Fibroblast of lung (primary cell): ENCODE measurements around the gene ABLIM3. TPM values are rescaled to one million over a fixed set of nuclear protein-coding genes. Genes with fewer than 3 reads are reported as not detected.

Source experiments
- DNase-seq, 2 donors: peaks; one replicate each; pipeline versions ENCODE4 v3.0.0 to v3.0.0-alpha.2; 2010; ENCODE audit warnings: low read depth in 2 of 2
- H2AFZ ChIP-seq: 2 replicates; pipeline ENCODE4 v1.5.1; 2012; ENCODE audit warnings: low read length, control low read depth, inconsistent platforms
- H3K27ac ChIP-seq: 2 replicates; pipeline ENCODE4 v1.5.1; 2011; ENCODE audit warnings: low read length, control low read depth; ENCODE audit not compliant: insufficient read depth
- H3K27me3 ChIP-seq: 2 replicates; pipeline ENCODE4 v1.5.1; 2011; ENCODE audit warnings: mild to moderate bottlenecking, low read length; ENCODE audit not compliant: control insufficient read depth, insufficient read depth
- H3K36me3 ChIP-seq: 2 replicates; pipeline ENCODE4 v1.5.1; 2011; ENCODE audit warnings: low read length; ENCODE audit not compliant: control insufficient read depth, insufficient read depth
- H3K4me1 ChIP-seq: 2 replicates; pipeline ENCODE4 v1.5.1; 2011; ENCODE audit warnings: low read length; ENCODE audit not compliant: control insufficient read depth, insufficient read depth; ENCODE audit errors: extremely low read depth
- H3K4me2 ChIP-seq: 2 replicates; pipeline ENCODE4 v1.5.1; 2011; ENCODE audit warnings: low read length, control low read depth; ENCODE audit not compliant: insufficient read depth; ENCODE audit errors: extremely low read depth
- H3K4me3 ChIP-seq, 4 experiments: fragments of 200-600 bp in 1 of 4; sonication (generic) in 1 of 4; replicated peaks in 1 of 4; 2 replicates each; pipeline ENCODE4 v1.5.1; 2011 to 2016; ENCODE audit warnings: low read length in 4 of 4, low read depth in 3 of 4, mild to moderate bottlenecking in 3 of 4, control low read depth in 2 of 4, inconsistent platforms in 1 of 4, mixed read lengths in 1 of 4; ENCODE audit not compliant: insufficient read depth in 1 of 4; ENCODE audit errors: control extremely low read depth in 1 of 4
- H3K79me2 ChIP-seq: 2 replicates; pipeline ENCODE4 v1.5.1; 2012; ENCODE audit warnings: mild to moderate bottlenecking, low read length, inconsistent platforms; ENCODE audit not compliant: control insufficient read depth, insufficient read depth
- H3K9ac ChIP-seq: 2 replicates; pipeline ENCODE4 v1.5.1; 2011; ENCODE audit warnings: mild to moderate bottlenecking, low read length, control low read depth; ENCODE audit not compliant: insufficient read depth
- H3K9me3 ChIP-seq: 2 replicates; pipeline ENCODE4 v1.5.1; 2012; ENCODE audit warnings: low read depth, low read length; ENCODE audit not compliant: control insufficient read depth, insufficient read depth
- H4K20me1 ChIP-seq: 2 replicates; pipeline ENCODE4 v1.5.1; 2011; ENCODE audit warnings: low read length; ENCODE audit not compliant: control insufficient read depth, insufficient read depth; ENCODE audit errors: extremely low read depth
- EZH2 ChIP-seq: IDR thresholded peaks from 2 replicates; pipeline ENCODE4 v1.5.1; 2012; ENCODE audit warnings: low read length, control low read depth, mild to moderate bottlenecking; ENCODE audit errors: missing control alignments
- polyA plus RNA-seq, 2 donors: library from polyadenylated mRNA; depleted of rRNA in 1 of 2; stranded (reverse) in 1 of 2; unstranded in 1 of 2; fragments of >200 nt; gene quantifications; 2 replicates each; pipeline ENCODE4 v1.2.1, GENCODE V29; 2011 to 2012; ENCODE audit warnings: missing spikeins in 1 of 2
- total RNA-seq: library from RNA; depleted of rRNA; stranded (reverse); fragments of >200 nt; gene quantifications from 2 replicates; pipeline ENCODE4 v1.2.1, GENCODE V29; 2014
- TF ChIP-seq, protein P1 (sequence below), 2 donors: IDR thresholded peaks in 1 of 2; conservative IDR thresholded peaks in 1 of 2; 1 replicate in 1 of 2; 2 replicates in 1 of 2; pipeline ENCODE4 v1.5.1; 2011 to 2012; ENCODE audit warnings: low read length in 2 of 2, control low read depth in 1 of 2, inconsistent platforms in 1 of 2, low read depth in 1 of 2, mild to moderate bottlenecking in 1 of 2

Gene ABLIM3
- total and polyA plus RNA-seq, 2 donors (not counting 1 experiment from before 2014, with no cell fraction given), result 48.1 to 49.9 TPM

DNA sequence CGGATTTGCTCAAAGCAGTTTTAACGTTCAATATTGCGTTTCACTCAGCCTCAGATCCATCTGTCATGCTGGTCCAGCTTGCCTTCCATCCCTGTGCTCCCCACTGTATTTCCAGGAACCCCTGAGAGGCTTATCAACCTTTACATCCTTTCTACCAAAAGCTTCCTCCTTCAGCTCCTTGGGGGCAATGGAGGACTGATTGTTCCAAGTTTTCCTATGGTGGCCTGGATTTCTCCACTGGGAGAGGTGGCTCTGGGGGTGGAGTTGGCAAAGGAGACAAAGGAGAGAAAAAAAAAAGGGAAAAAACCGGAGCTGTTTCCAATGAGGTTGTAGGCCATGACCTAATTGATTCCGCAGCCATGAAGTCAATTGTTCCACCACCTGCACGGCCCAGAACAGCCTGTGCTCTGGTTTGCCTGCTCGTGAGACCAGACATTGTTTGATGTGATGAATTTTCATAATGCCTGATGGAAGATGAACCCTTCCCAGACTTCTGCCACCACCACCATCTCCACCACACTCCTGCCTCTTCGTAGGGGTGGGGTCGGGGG, 54.1 kb downstream of the ABLIM3 start:
- Histone ChIP-seq H3K27me3 (no peaks in the 10 kb centered on the region), H2AFZ (no peak overlapping the region), H3K36me3 (peaks cover 6% of the 10 kb centered on the region), H3K9ac (no peak overlapping the region), H3K4me3 (no peak overlapping the region), H4K20me1 (no peaks in the 10 kb centered on the region), H3K27ac (no peak overlapping the region), H3K79me2 (no peaks in the 10 kb centered on the region), H3K4me2 (no peak overlapping the region), H3K4me1 (peaks cover 2% of the 10 kb centered on the region), H3K9me3 (no peaks in the 10 kb centered on the region)
- TF ChIP-seq, protein P1, sequence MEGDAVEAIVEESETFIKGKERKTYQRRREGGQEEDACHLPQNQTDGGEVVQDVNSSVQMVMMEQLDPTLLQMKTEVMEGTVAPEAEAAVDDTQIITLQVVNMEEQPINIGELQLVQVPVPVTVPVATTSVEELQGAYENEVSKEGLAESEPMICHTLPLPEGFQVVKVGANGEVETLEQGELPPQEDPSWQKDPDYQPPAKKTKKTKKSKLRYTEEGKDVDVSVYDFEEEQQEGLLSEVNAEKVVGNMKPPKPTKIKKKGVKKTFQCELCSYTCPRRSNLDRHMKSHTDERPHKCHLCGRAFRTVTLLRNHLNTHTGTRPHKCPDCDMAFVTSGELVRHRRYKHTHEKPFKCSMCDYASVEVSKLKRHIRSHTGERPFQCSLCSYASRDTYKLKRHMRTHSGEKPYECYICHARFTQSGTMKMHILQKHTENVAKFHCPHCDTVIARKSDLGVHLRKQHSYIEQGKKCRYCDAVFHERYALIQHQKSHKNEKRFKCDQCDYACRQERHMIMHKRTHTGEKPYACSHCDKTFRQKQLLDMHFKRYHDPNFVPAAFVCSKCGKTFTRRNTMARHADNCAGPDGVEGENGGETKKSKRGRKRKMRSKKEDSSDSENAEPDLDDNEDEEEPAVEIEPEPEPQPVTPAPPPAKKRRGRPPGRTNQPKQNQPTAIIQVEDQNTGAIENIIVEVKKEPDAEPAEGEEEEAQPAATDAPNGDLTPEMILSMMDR (conservative IDR thresholded peaks at IDR 0.05 in 1 of 2, IDR thresholded peaks at IDR 0.05 in 1 of 2; ENCODE audit: low read depth in 1 of 2, low read length in 2 of 2), result no peak
- no peak for TF ChIP-seq EZH2
- DNase-seq, result no peak

DNA sequence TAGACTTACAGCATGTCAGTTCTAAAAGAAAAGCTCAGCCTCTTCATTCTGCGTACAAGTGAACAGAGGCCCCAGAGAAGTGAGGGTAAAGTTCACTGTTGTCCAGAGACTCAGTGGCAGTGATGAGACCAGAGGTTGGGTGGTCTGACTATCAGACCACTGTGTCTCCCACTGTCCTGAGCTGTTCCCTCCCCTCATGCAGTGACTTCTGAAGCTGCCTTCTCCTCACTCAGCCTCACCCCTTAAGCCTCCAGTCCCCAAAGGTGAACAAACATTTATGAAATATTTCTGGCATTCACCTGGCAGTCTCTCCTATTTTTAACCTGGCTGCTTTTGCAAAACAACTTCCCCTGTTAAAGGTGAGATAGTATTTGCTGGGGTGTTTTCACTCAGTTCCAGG, 54.7 kb downstream of the ABLIM3 start:
- TF ChIP-seq, protein P1 (conservative IDR thresholded peaks at IDR 0.05 in 1 of 2, IDR thresholded peaks at IDR 0.05 in 1 of 2; ENCODE audit: low read depth in 1 of 2, low read length in 2 of 2), result no peak
- no peak for TF ChIP-seq EZH2
- DNase-seq, result no peak
- peaks cover 8% of the 10 kb centered on the region for H3K36me3 ChIP-seq
- H3K9ac ChIP-seq, result no peak overlapping the region
- peaks cover 2% of the 10 kb centered on the region for H3K4me1 ChIP-seq
- H3K27ac ChIP-seq, result no peak overlapping the region
- no peak overlapping the region for H3K4me3 ChIP-seq
- no peaks in the 10 kb centered on the region for H3K79me2 ChIP-seq
- H2AFZ ChIP-seq, result no peak overlapping the region
- H3K27me3 ChIP-seq, result no peaks in the 10 kb centered on the region
- H3K9me3 ChIP-seq, result no peaks in the 10 kb centered on the region
- H3K4me2 ChIP-seq, result no peak overlapping the region
- H4K20me1 ChIP-seq, result no peaks in the 10 kb centered on the region

DNA sequence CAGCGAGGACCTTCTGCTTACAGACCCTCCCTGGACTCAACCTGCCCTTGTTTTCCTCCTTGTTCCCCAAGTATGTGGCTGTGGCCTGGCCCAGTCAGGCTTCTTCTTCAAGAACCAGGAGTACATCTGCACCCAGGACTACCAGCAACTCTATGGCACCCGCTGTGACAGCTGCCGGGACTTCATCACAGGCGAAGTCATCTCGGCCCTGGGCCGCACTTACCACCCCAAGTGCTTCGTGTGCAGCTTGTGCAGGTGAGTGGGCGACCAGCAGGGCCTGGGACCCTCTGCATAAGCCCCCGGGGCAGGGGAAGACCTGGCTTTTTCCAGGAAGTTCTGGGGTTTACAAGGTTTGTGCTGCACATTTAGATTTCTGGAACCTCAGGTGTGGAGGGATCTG, 56.9 kb downstream of the ABLIM3 start:
- TF ChIP-seq, protein P1 (conservative IDR thresholded peaks at IDR 0.05 in 1 of 2, IDR thresholded peaks at IDR 0.05 in 1 of 2; ENCODE audit: low read depth in 1 of 2, low read length in 2 of 2), result no peak
- TF ChIP-seq EZH2, result no peak
- Histone ChIP-seq H3K9me3 (no peaks in the 10 kb centered on the region), H3K27ac (no peak overlapping the region), H2AFZ (no peak overlapping the region), H3K27me3 (no peaks in the 10 kb centered on the region), H3K9ac (no peak overlapping the region), H3K4me3 (no peak overlapping the region), H3K79me2 (no peaks in the 10 kb centered on the region), H3K4me1 (no peaks in the 10 kb centered on the region), H3K36me3 (peaks cover 20% of the 10 kb centered on the region), H3K4me2 (no peak overlapping the region), H4K20me1 (no peaks in the 10 kb centered on the region)
- DNase-seq, result no peak
